22Rv1 (cell line): Measurements from ENCODE around the gene ENPP7.

ENCODE experiments used
- ZFX ChIP-seq: fragments of 450-650 bp; IDR thresholded peaks from 2 replicates; pipeline ENCODE4 v1.6.1; 2017; ENCODE audit warnings: antibody characterized with exemption, borderline replicate concordance
- TF ChIP-seq, protein P1 (sequence below): fragments of 450-650 bp; IDR thresholded peaks from 2 replicates; pipeline ENCODE4 v1.5.1; 2017; ENCODE audit warnings: mild to moderate bottlenecking

DNA sequence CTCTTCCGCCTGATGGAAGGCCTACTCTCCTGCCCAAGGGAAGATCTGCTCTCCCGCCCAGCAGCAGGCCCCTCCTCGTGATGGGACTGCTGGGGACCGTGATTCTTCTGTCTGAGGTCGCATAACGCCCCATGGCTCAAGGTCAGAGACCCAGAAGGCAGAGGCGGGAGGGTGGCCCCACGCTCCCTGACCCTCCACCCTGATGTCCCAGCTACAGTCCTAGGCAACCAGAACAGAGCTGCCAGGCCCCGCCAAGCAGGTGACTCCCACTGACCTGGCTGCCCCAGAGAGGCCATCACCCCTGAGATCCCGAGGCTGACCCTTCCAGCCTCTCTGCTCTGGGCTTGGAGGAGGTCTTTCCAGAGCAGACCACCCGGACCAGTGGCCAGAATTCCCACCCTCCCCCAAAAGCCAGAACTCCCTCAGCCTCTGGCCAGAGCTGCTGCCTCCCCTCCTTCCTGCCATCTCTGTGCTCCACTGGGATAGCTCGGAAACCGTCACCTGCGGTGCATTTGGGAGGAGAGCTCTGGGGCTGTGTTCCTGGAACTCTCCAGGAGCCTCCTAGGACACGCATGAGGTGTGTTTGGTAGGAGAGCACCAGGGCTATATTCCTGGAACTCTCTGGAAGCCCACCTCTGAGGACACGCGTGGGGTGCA, 7.3 kb downstream of the ENPP7 start:
- TF ChIP-seq, protein P1, sequence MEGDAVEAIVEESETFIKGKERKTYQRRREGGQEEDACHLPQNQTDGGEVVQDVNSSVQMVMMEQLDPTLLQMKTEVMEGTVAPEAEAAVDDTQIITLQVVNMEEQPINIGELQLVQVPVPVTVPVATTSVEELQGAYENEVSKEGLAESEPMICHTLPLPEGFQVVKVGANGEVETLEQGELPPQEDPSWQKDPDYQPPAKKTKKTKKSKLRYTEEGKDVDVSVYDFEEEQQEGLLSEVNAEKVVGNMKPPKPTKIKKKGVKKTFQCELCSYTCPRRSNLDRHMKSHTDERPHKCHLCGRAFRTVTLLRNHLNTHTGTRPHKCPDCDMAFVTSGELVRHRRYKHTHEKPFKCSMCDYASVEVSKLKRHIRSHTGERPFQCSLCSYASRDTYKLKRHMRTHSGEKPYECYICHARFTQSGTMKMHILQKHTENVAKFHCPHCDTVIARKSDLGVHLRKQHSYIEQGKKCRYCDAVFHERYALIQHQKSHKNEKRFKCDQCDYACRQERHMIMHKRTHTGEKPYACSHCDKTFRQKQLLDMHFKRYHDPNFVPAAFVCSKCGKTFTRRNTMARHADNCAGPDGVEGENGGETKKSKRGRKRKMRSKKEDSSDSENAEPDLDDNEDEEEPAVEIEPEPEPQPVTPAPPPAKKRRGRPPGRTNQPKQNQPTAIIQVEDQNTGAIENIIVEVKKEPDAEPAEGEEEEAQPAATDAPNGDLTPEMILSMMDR, result no peak
- no peak for TF ChIP-seq ZFX
